Measurements from ENCODE around the gene TMEM243. TPM values are rescaled to one million over a fixed set of nuclear protein-coding genes. Genes with fewer than 3 reads are reported as not detected.

TMEM243 gene
- polyA plus RNA-seq, 1 donor from 2014 or later: 3.7 TPM

DNA sequence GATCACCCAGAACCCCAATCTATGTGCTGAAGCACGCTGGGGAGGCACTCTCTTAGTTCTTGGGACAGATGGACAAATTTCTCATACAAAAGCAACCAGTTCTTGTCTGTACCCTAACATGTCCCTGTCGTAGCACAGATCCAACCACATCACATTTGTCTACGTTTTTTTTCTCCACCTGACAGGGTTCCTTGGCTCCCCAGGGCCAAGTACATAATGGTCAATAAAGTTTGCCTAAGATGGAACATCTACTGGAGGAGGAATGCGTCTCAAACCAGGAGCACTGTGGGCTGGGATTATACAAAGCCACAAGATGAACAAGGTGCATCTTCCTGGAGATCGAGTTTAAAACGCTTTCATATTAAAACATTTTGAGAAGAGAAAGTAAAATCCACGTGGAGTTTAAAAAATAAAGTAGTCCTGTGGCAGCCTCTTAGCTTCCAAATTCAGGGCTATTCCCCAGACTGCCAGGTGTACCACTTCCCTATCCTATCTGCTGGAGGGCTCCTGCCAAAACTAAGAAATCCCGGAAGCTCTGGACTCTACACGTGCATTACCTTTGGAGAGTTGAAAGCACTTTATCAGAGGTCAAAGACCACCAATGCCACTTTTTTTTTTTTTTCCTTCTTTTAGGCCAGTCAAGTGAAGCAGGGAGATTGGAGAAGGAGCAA, 1.4 kb downstream of the TMEM243 start:
- Histone ChIP-seq H4K20me1 (ENCODE audit: insufficient read depth) (no peaks in the 10 kb centered on the region), H3K79me2 (replicated peaks; ENCODE audit: insufficient read depth, low read length) (no peaks in the 10 kb centered on the region)

DNA sequence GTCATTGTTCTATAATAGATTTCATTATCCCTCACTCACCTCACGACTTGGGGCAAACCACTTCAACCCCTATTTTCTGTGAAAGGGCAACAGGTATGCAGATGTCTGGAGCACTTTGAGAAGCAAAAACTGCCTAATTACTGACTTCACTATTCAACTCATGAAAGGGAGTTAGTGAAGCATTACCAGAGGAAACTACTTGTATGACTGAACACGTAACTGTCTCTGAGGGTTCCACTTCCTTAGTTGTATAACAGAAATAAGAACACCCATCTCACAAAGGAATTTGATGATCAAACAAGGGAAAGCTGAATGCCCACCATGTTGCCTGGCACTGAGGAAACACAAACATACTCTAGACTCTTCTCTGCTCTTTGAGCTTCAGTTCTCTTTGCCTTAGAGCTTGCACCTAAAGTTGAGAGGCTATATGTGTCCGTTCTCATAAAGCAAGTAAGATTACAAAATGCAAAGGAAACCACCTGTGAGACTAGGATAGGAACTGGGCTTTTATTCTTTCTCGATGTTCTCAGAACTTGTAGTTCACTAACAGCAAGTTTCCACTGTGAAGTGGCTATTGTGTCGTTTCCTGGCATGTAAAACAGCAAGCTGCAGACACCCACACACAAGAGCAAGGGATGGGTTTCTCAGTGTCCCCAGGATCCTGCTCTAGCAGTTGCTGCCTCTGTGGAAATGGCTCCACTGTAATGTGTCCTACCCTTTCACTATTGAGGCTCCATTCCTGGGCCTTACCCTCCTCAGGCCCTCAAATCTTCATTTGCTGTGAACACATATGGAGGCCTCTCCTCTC, 2.6 kb downstream of the TMEM243 start:
- no peaks in the 10 kb centered on the region for H3K79me2 ChIP-seq (replicated peaks; ENCODE audit: insufficient read depth, low read length)
- H3K9me2 ChIP-seq (ENCODE audit: insufficient read depth, low read length): no peaks in the 10 kb centered on the region
- H3K4me3 ChIP-seq (ENCODE audit: low read length): no peak overlapping the region
- H3K27me3 ChIP-seq (ENCODE audit: insufficient read depth, low read depth, low read length): peaks cover 29% of the 10 kb centered on the region
- H2AFZ ChIP-seq (ENCODE audit: low read depth, low read length): no peak overlapping the region
- H3K27ac ChIP-seq (ENCODE audit: low read length): no peak overlapping the region
- H3F3A ChIP-seq (ENCODE audit: insufficient read depth, low read length, poor library complexity, severe bottlenecking): no peaks in the 10 kb centered on the region
- H3K36me3 ChIP-seq (ENCODE audit: insufficient read depth, low read length): no peaks in the 10 kb centered on the region
- H3K9ac ChIP-seq (ENCODE audit: low read length): no peak overlapping the region
- H3K4me2 ChIP-seq (ENCODE audit: low read length): no peak overlapping the region
- H3K9me3 ChIP-seq (ENCODE audit: low read length): no peaks in the 10 kb centered on the region
- H4K20me1 ChIP-seq (ENCODE audit: insufficient read depth): no peaks in the 10 kb centered on the region
- TF ChIP-seq TAF1 (IDR thresholded peaks at IDR 0.05; ENCODE audit: low read depth): no peak
- TF ChIP-seq, protein P1, sequence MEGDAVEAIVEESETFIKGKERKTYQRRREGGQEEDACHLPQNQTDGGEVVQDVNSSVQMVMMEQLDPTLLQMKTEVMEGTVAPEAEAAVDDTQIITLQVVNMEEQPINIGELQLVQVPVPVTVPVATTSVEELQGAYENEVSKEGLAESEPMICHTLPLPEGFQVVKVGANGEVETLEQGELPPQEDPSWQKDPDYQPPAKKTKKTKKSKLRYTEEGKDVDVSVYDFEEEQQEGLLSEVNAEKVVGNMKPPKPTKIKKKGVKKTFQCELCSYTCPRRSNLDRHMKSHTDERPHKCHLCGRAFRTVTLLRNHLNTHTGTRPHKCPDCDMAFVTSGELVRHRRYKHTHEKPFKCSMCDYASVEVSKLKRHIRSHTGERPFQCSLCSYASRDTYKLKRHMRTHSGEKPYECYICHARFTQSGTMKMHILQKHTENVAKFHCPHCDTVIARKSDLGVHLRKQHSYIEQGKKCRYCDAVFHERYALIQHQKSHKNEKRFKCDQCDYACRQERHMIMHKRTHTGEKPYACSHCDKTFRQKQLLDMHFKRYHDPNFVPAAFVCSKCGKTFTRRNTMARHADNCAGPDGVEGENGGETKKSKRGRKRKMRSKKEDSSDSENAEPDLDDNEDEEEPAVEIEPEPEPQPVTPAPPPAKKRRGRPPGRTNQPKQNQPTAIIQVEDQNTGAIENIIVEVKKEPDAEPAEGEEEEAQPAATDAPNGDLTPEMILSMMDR (IDR thresholded peaks at IDR 0.05; ENCODE audit: poor library complexity, severe bottlenecking): no peak
- no peak for TF ChIP-seq MXI1 (conservative IDR thresholded peaks at IDR 0.05; ENCODE audit: poor library complexity, severe bottlenecking)
- no peak for TF ChIP-seq POLR2AphosphoS5 (IDR thresholded peaks at IDR 0.05)
- no peak for TF ChIP-seq RAD21 (conservative IDR thresholded peaks at IDR 0.05)
- TF ChIP-seq SMC3 (conservative IDR thresholded peaks at IDR 0.05; ENCODE audit: poor library complexity): no peak
- TF ChIP-seq, protein P2, sequence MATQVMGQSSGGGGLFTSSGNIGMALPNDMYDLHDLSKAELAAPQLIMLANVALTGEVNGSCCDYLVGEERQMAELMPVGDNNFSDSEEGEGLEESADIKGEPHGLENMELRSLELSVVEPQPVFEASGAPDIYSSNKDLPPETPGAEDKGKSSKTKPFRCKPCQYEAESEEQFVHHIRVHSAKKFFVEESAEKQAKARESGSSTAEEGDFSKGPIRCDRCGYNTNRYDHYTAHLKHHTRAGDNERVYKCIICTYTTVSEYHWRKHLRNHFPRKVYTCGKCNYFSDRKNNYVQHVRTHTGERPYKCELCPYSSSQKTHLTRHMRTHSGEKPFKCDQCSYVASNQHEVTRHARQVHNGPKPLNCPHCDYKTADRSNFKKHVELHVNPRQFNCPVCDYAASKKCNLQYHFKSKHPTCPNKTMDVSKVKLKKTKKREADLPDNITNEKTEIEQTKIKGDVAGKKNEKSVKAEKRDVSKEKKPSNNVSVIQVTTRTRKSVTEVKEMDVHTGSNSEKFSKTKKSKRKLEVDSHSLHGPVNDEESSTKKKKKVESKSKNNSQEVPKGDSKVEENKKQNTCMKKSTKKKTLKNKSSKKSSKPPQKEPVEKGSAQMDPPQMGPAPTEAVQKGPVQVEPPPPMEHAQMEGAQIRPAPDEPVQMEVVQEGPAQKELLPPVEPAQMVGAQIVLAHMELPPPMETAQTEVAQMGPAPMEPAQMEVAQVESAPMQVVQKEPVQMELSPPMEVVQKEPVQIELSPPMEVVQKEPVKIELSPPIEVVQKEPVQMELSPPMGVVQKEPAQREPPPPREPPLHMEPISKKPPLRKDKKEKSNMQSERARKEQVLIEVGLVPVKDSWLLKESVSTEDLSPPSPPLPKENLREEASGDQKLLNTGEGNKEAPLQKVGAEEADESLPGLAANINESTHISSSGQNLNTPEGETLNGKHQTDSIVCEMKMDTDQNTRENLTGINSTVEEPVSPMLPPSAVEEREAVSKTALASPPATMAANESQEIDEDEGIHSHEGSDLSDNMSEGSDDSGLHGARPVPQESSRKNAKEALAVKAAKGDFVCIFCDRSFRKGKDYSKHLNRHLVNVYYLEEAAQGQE (IDR thresholded peaks at IDR 0.05; ENCODE audit: borderline replicate concordance): no peak
- no peak for TF ChIP-seq EP300 (conservative IDR thresholded peaks at IDR 0.05; ENCODE audit: poor library complexity, severe bottlenecking)

More for the DNA sequence above, 1.4 kb downstream of the TMEM243 start:
- Histone ChIP-seq H3K9me2 (ENCODE audit: insufficient read depth, low read length) (no peaks in the 10 kb centered on the region), H3K4me2 (ENCODE audit: low read length) (no peak overlapping the region), H3K27ac (ENCODE audit: low read length) (no peak overlapping the region), H3K9ac (ENCODE audit: low read length) (no peak overlapping the region), H3K36me3 (ENCODE audit: insufficient read depth, low read length) (no peaks in the 10 kb centered on the region), H3K9me3 (ENCODE audit: low read length) (no peaks in the 10 kb centered on the region), H3K4me3 (ENCODE audit: low read length) (no peak overlapping the region), H3F3A (ENCODE audit: insufficient read depth, low read length, poor library complexity, severe bottlenecking) (no peaks in the 10 kb centered on the region), H3K27me3 (ENCODE audit: insufficient read depth, low read depth, low read length) (peaks cover 39% of the 10 kb centered on the region), H2AFZ (ENCODE audit: low read depth, low read length) (no peak overlapping the region)
- TF ChIP-seq POLR2AphosphoS5 (IDR thresholded peaks at IDR 0.05): no peak
- TF ChIP-seq EP300 (conservative IDR thresholded peaks at IDR 0.05; ENCODE audit: poor library complexity, severe bottlenecking): no peak
- no peak for TF ChIP-seq MXI1 (conservative IDR thresholded peaks at IDR 0.05; ENCODE audit: poor library complexity, severe bottlenecking)
- TF ChIP-seq RAD21 (conservative IDR thresholded peaks at IDR 0.05): no peak
- no peak for TF ChIP-seq SMC3 (conservative IDR thresholded peaks at IDR 0.05; ENCODE audit: poor library complexity)
- TF ChIP-seq, protein P2 (IDR thresholded peaks at IDR 0.05; ENCODE audit: borderline replicate concordance): no peak
- TF ChIP-seq, protein P1 (IDR thresholded peaks at IDR 0.05; ENCODE audit: poor library complexity, severe bottlenecking): no peak
- TF ChIP-seq TAF1 (IDR thresholded peaks at IDR 0.05; ENCODE audit: low read depth): no peak
- TF ChIP-seq EZH2 (IDR thresholded peaks at IDR 0.05; ENCODE audit: borderline replicate concordance, insufficient read depth, low read length, poor library complexity, severe bottlenecking): no peak
